Measurements from ENCODE around the gene NSMCE4A.
"Not testable (repeated sequence)": the region's sequence is repeated elsewhere in the genome, so short reads cannot be mapped to it uniquely, and the experiment has no call there.

NSMCE4A gene

GRCh38 chr10:121981346-121981745 is 6.3 kb upstream of the NSMCE4A start:
- no peak for DNase-seq (ENCODE audit: extremely low read depth, insufficient read length)
- H3K4me3 ChIP-seq (replicated peaks; ENCODE audit: low read depth, low read length) = no peak overlapping the region

GRCh38 chr10:121978511-121978910 is 3.5 kb upstream of the NSMCE4A start:
- DNase-seq (ENCODE audit: extremely low read depth, insufficient read length) = no peak
- H3K27me3 ChIP-seq (replicated peaks; ENCODE audit: control insufficient read depth, insufficient read depth, low read length) = no peaks in the 10 kb centered on the region
- H3K4me3 ChIP-seq (replicated peaks; ENCODE audit: low read depth, low read length) = no peak overlapping the region
- no peaks in the 10 kb centered on the region for H3K36me3 ChIP-seq (ENCODE audit: control insufficient read depth, insufficient read depth, low read length)
- TF ChIP-seq, protein P1, sequence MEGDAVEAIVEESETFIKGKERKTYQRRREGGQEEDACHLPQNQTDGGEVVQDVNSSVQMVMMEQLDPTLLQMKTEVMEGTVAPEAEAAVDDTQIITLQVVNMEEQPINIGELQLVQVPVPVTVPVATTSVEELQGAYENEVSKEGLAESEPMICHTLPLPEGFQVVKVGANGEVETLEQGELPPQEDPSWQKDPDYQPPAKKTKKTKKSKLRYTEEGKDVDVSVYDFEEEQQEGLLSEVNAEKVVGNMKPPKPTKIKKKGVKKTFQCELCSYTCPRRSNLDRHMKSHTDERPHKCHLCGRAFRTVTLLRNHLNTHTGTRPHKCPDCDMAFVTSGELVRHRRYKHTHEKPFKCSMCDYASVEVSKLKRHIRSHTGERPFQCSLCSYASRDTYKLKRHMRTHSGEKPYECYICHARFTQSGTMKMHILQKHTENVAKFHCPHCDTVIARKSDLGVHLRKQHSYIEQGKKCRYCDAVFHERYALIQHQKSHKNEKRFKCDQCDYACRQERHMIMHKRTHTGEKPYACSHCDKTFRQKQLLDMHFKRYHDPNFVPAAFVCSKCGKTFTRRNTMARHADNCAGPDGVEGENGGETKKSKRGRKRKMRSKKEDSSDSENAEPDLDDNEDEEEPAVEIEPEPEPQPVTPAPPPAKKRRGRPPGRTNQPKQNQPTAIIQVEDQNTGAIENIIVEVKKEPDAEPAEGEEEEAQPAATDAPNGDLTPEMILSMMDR (IDR thresholded peaks at IDR 0.05; ENCODE audit: insufficient read depth, low read length, poor library complexity, severe bottlenecking) = no peak

More at GRCh38 chr10:121981346-121981745, 6.3 kb upstream of the NSMCE4A start:
- TF ChIP-seq, protein P1 (IDR thresholded peaks at IDR 0.05; ENCODE audit: insufficient read depth, low read length, poor library complexity, severe bottlenecking) = no peak
- Histone ChIP-seq H3K27me3 (replicated peaks; ENCODE audit: control insufficient read depth, insufficient read depth, low read length) (no peaks in the 10 kb centered on the region), H3K36me3 (ENCODE audit: control insufficient read depth, insufficient read depth, low read length) (no peaks in the 10 kb centered on the region)

- TF ChIP-seq, protein P1 (IDR thresholded peaks at IDR 0.05; ENCODE audit: insufficient read depth, low read length, poor library complexity, severe bottlenecking) = no peak
- no peak overlapping the region for H3K4me3 ChIP-seq (replicated peaks; ENCODE audit: low read depth, low read length)
- DNase-seq (ENCODE audit: extremely low read depth, insufficient read length) = no peak
- no peaks in the 10 kb centered on the region for H3K27me3 ChIP-seq (replicated peaks; ENCODE audit: control insufficient read depth, insufficient read depth, low read length)
- no peaks in the 10 kb centered on the region for H3K36me3 ChIP-seq (ENCODE audit: control insufficient read depth, insufficient read depth, low read length)
Measured at GRCh38 chr10:121976607-121977006, 1.6 kb upstream of the NSMCE4A start.

DNA sequence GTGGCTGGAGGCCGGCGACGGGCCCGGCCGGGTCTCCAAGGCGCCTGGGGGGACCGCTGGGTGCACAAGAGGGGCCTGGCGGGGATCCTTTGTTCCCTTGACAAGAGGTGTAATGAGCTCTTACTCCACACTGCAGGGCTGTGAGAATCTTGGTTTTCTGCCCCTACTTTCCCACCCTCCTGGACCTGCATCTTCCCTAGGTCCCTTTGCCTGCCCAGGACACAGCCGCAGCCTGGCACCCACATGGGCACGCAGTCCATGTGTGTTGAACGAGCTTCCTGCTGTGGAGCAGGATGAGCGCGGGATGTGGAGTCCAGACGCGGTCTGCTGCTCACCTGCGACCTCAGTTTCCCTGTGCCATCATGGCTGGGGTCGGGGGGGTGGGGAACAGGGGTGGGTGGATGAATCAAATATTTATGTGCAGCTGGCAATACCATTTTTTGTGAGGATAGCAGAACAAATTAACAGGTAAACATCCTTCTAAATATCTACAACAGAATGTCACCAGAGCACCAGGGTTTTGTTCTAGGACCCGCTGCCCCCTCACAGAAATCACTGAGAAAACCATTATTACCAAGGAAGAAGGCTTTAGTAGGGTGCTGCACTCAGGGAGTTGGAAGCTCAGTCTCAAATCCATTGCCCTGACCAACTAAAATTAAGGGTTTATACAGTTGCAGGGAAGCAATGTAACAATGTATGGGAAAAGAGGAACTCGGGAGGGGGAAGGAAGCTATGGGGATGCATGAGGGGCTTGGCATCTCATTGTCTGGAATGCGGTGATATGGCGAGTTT is 474 bp upstream of the NSMCE4A start:
- Histone ChIP-seq H3K36me3 (ENCODE audit: control insufficient read depth, insufficient read depth, low read length) (peaks cover under 1% of the 10 kb centered on the region; the same call in 1 of the 2 replicates), H3K4me3 (replicated peaks; ENCODE audit: low read depth, low read length) (peak overlapping the region; percentile 87), H3K27me3 (replicated peaks; ENCODE audit: control insufficient read depth, insufficient read depth, low read length) (no peaks in the 10 kb centered on the region)
- TF ChIP-seq, protein P1 (IDR thresholded peaks at IDR 0.05; ENCODE audit: insufficient read depth, low read length, poor library complexity, severe bottlenecking) = peak; percentile 50
- DNase-seq (ENCODE audit: extremely low read depth, insufficient read length) = no peak

DNA sequence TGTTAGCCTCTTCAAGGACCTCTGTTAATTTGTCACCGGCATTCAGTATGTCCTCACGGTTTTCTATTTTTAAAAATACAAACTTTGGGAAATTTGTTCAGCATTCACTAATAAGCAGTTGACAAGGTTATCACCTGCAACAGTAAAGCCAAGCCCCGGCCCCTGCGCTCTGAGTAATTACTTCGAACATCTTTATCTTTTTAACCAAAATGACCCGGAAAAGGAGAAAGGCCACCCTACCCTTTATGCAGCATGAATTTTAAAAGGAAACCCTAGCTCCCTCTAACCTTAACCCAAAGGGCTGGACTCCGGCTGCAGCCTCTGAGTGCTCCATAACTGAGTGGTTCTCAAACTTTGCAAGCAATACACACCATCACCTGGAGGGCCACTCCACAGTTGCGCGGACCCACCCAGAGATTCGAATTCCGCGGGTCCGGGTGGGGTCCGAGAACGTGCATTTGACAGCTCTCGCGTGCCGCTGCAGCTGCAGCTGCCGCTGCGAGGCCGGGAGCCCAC is 940 bp downstream of the NSMCE4A start:
- peak overlapping the region; percentile 87 for H3K4me3 ChIP-seq (replicated peaks; ENCODE audit: low read depth, low read length)
- H3K36me3 ChIP-seq (ENCODE audit: control insufficient read depth, insufficient read depth, low read length) = peaks cover 2% of the 10 kb centered on the region; the same call in 1 of the 2 replicates
- no peaks in the 10 kb centered on the region for H3K27me3 ChIP-seq (replicated peaks; ENCODE audit: control insufficient read depth, insufficient read depth, low read length)
- DNase-seq (ENCODE audit: extremely low read depth, insufficient read length) = no peak
- TF ChIP-seq, protein P1 (IDR thresholded peaks at IDR 0.05; ENCODE audit: insufficient read depth, low read length, poor library complexity, severe bottlenecking) = no peak

GRCh38 chr10:121969086-121969485 is 5.9 kb downstream of the NSMCE4A start:
- not testable (repeated sequence) for H3K36me3 ChIP-seq (ENCODE audit: control insufficient read depth, insufficient read depth, low read length); H3K4me3 ChIP-seq (replicated peaks; ENCODE audit: low read depth, low read length); DNase-seq (ENCODE audit: extremely low read depth, insufficient read length); H3K27me3 ChIP-seq (replicated peaks; ENCODE audit: control insufficient read depth, insufficient read depth, low read length)
